ENCODE measurements around the gene SPNS3. TPM values are rescaled to one million over a fixed set of nuclear protein-coding genes. Genes with fewer than 3 reads are reported as not detected.

SPNS3 gene
- total and polyA plus RNA-seq, 10 donors, result 1.1 to 7.2 (median 3.9) TPM

DNA sequence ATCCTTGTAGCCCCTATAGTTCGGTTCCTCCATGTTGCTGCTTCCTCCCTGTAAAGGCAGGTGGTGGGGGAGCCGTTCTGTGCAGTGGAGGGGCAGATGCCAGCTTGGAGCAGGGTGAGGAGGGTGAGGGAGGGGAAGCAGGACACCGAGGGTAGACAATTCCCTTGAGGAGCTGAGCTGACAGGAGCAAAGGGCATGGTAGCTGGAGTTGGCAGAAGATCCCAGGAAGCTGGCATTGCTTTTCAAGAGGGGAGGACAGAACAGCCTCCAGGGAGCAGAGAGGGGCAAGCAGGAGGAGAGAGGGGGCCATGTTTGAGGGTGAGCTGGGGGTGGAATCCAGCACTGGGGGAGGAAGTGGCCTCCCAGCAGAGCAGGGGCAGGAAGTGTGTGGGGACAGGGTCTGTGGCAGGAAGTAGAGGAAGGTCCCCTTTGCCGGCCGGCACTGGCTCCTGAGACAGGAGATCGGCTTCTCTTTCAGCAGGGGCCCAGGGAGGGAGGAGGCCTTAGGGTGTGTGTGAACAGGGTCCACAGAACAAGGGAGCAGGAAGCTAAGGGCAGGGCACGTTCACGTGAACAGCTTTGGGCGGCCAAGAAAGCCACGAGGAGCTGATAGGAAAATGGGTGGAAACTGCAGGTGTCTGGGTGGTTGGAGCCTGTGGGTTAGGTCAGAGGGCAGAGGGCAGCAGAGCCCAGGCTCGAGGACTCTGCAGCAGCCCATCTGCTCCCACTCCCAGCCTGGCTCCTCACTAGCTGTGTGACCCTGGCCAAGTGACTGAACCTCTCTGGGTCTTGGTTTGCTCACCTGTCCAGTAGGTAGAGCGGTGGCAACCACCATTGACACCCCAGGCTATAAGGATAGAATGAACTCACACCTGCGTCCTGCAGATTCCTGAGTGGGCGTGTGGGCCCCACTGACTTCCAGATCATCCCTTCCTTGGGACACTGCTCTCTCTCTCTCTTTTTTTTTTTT, 47.5 kb downstream of the SPNS3 start:
- Histone ChIP-seq H3K36me3 (no peaks in the 10 kb centered on the region), H3K27ac (peak overlapping the region in 7 of 8 donors; percentile 3 to 77 (median 51)), H3K9me3 (no peaks in the 10 kb centered on the region), H3K4me1 (peaks cover 11 to 68% (median 31%) of the 10 kb centered on the region in 6 donors), H3K4me3 (peak overlapping the region in 1 of 8 donors; percentile 32), H3K27me3 (replicated peaks in 1 of 7) (no peaks in the 10 kb centered on the region)
- intact Hi-C loops (cut with DNase I; ENCODE audit: low total_unique reads), result no loop called here
- no peak for TF ChIP-seq POLR2A (IDR thresholded peaks at IDR 0.05)
- TF ChIP-seq POLR2AphosphoS5 (IDR thresholded peaks at IDR 0.05), result peak; percentile 16 to 47 (median 42)
- WGBS, 5 donors, result 17 to 32% (median 19%) methylated on average over 13 to 14 of the region's 14 CpGs
- peak; percentile 86 for DNase-seq

DNA sequence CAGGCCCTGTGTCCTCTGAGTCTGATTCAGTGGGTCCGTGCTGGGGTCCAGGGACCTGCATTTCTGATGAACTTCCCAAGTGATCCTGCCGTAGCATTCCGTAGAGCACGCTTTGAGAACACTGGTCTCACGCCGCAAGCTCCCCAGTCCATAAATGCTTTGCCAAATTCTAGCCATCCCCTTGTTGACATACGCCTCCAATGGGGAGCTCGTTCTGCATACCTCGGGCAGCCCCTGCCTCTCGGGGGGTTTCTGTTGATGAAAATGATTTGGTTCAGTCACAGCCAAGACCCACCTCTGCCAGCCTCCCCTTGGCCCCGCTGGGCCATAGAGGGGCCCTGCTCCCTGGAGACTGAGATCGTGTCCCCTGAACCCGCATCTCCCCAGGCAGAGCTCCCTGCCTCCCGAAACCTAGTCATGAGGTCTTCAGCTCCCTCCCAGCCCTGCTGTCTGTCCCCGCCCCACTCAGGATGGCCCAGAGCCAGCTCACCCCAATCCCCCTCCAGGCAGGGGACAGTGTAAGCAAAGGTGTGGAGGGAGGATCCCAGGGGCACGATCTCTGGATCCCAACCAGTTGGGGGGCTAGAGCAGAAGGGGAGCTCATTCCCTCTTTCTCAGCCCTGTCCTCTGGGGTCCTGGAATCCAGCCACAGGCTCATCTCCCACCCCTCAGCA, 48.7 kb downstream of the SPNS3 start:
- intact Hi-C loops (cut with DNase I; ENCODE audit: low total_unique reads), result no loop called here
- no peak for DNase-seq
- H3K4me1 ChIP-seq, result peaks cover 18 to 74% (median 39%) of the 10 kb centered on the region in 6 donors
- no peak overlapping the region for H3K4me3 ChIP-seq
- no peaks in the 10 kb centered on the region for H3K36me3 ChIP-seq
- 91 to 94% (median 93%) methylated on average over 11 to 16 of the region's 16 CpGs for WGBS, 5 donors
- no peaks in the 10 kb centered on the region for H3K27me3 ChIP-seq (replicated peaks in 1 of 7)
- no peaks in the 10 kb centered on the region for H3K9me3 ChIP-seq
- no peak overlapping the region for H3K27ac ChIP-seq
- TF ChIP-seq POLR2A (IDR thresholded peaks at IDR 0.05), result no peak
- no peak for TF ChIP-seq POLR2AphosphoS5 (IDR thresholded peaks at IDR 0.05)
- TF ChIP-seq, protein P1, sequence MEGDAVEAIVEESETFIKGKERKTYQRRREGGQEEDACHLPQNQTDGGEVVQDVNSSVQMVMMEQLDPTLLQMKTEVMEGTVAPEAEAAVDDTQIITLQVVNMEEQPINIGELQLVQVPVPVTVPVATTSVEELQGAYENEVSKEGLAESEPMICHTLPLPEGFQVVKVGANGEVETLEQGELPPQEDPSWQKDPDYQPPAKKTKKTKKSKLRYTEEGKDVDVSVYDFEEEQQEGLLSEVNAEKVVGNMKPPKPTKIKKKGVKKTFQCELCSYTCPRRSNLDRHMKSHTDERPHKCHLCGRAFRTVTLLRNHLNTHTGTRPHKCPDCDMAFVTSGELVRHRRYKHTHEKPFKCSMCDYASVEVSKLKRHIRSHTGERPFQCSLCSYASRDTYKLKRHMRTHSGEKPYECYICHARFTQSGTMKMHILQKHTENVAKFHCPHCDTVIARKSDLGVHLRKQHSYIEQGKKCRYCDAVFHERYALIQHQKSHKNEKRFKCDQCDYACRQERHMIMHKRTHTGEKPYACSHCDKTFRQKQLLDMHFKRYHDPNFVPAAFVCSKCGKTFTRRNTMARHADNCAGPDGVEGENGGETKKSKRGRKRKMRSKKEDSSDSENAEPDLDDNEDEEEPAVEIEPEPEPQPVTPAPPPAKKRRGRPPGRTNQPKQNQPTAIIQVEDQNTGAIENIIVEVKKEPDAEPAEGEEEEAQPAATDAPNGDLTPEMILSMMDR (IDR thresholded peaks at IDR 0.05 in 8 of 11, conservative IDR thresholded peaks at IDR 0.05 in 3 of 11), result no peak

DNA sequence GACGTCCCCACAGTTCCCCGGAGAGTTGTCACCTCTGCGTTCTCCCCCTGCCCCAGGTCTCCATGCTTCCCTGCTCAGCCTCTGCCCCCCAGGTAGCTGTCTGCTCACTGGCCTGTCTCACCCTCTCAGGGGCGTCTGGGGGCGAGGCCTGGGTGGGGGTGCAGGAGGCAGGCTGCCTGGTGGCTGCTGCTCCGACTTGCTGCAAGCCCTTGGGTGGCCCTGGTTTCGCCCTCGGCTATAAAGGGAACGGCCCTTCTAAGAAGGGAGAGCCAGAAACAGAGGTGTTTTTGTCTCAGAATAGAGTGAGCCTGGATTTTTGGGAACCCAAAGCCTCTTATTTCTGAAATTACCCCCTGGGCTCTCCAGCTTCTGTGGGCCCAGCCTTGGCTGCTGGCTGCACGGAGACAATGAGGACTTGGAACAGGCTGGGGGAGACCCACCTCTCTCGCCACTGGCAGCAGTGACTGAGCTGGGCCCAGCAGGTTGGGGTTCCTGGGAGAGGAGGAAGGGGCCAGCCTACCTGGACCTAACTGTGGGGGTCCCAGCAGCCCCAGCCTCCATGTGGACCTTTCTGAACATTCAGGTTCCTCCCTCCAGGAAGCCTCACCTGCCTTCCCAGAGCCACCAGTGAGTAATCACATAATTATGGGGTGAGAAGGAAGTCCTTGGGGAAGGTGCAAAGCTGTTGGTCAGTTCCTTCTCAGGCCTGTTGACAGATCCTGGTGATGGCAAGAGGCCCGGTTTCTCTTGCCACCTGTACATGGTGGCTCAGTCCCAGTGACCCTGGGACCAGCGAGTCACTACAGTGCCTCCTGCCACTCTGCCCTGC, 49.5 kb downstream of the SPNS3 start:
- intact Hi-C loops (cut with DNase I; ENCODE audit: low total_unique reads), result no loop called here
- Histone ChIP-seq H3K4me1 (peaks cover 22 to 81% (median 45%) of the 10 kb centered on the region in 6 donors), H3K9me3 (no peaks in the 10 kb centered on the region), H3K36me3 (no peaks in the 10 kb centered on the region), H3K4me3 (no peak overlapping the region), H3K27ac (no peak overlapping the region), H3K27me3 (replicated peaks in 1 of 7) (no peaks in the 10 kb centered on the region)
- TF ChIP-seq, protein P1 (IDR thresholded peaks at IDR 0.05 in 8 of 11, conservative IDR thresholded peaks at IDR 0.05 in 3 of 11), result no peak
- TF ChIP-seq POLR2AphosphoS5 (IDR thresholded peaks at IDR 0.05), result no peak
- 78 to 88% (median 83%) methylated on average over 11 to 13 of the region's 13 CpGs for WGBS, 5 donors
- DNase-seq, result no peak

All from spleen (tissue), 11 donors.